ENCODE measurements around the gene EEFSEC. TPM values are rescaled to one million over a fixed set of nuclear protein-coding genes. Genes with fewer than 3 reads are reported as not detected.

Gene EEFSEC
- total RNA-seq, 1 donor: 5.1 TPM

DNA sequence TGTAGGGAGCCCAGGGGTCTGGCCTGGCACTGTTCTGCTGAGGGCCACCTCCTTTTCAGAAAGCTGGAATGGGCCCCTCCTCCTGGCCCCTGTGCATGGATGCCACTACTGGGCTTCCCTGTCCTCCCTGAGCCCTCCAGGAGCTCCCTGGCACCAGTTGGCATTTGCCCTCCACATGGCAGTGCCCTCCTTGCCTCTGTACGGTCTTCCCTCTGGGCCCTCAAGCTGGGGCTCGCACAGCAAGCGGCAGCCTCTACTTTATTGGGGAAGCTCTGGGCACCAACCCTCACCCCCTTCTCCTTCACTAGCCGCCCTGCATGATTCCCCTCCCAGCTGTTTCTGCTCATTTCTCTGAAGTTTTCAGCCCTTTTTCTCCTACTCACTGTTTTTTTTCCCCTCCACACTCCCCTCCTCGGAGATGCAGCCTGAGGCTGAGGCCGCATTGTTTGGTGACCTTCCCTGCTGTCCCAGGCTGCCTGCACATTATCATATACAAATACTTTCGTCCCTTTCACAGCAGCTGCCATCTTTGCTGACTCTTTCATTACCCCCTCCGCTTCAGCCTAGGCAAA lies 127.3 kb downstream of the EEFSEC start:
- no peak overlapping the region for H2AFZ ChIP-seq (ENCODE audit: low read length)
- no peak overlapping the region for H3K4me3 ChIP-seq (ENCODE audit: insufficient read depth, low read length)
- TF ChIP-seq, protein P1, sequence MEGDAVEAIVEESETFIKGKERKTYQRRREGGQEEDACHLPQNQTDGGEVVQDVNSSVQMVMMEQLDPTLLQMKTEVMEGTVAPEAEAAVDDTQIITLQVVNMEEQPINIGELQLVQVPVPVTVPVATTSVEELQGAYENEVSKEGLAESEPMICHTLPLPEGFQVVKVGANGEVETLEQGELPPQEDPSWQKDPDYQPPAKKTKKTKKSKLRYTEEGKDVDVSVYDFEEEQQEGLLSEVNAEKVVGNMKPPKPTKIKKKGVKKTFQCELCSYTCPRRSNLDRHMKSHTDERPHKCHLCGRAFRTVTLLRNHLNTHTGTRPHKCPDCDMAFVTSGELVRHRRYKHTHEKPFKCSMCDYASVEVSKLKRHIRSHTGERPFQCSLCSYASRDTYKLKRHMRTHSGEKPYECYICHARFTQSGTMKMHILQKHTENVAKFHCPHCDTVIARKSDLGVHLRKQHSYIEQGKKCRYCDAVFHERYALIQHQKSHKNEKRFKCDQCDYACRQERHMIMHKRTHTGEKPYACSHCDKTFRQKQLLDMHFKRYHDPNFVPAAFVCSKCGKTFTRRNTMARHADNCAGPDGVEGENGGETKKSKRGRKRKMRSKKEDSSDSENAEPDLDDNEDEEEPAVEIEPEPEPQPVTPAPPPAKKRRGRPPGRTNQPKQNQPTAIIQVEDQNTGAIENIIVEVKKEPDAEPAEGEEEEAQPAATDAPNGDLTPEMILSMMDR (IDR thresholded peaks at IDR 0.05; ENCODE audit: extremely low read depth, low read depth, low read length): no peak
- H3K4me1 ChIP-seq (ENCODE audit: insufficient read depth, low read length): peaks cover 28% of the 10 kb centered on the region
- no peak overlapping the region for H3K4me2 ChIP-seq (ENCODE audit: insufficient read depth, low read length)
- no peaks in the 10 kb centered on the region for H3K36me3 ChIP-seq (ENCODE audit: insufficient read depth, low read length)
- no peaks in the 10 kb centered on the region for H3K79me2 ChIP-seq (ENCODE audit: insufficient read depth, low read length)
- no peaks in the 10 kb centered on the region for H3K27me3 ChIP-seq (ENCODE audit: insufficient read depth, low read length)
- H3K27ac ChIP-seq (ENCODE audit: low read depth, low read length): no peak overlapping the region
- DNase-seq (ENCODE audit: insufficient read length, low spot score, missing footprints): no peak
- no peaks in the 10 kb centered on the region for H4K20me1 ChIP-seq (ENCODE audit: insufficient read depth, low read length)
- no peaks in the 10 kb centered on the region for H3K9me3 ChIP-seq (ENCODE audit: low read depth, low read length)

GRCh38 chr3:128281056-128281455 lies 127.8 kb downstream of the EEFSEC start:
- TF ChIP-seq, protein P1 (IDR thresholded peaks at IDR 0.05; ENCODE audit: extremely low read depth, low read depth, low read length): no peak
- DNase-seq (ENCODE audit: insufficient read length, low spot score, missing footprints): no peak
- Histone ChIP-seq H3K9me3 (ENCODE audit: low read depth, low read length) (no peaks in the 10 kb centered on the region), H2AFZ (ENCODE audit: low read length) (no peak overlapping the region), H3K4me2 (ENCODE audit: insufficient read depth, low read length) (no peak overlapping the region), H3K4me3 (ENCODE audit: insufficient read depth, low read length) (no peak overlapping the region), H3K27ac (ENCODE audit: low read depth, low read length) (no peak overlapping the region), H3K79me2 (ENCODE audit: insufficient read depth, low read length) (no peaks in the 10 kb centered on the region), H4K20me1 (ENCODE audit: insufficient read depth, low read length) (no peaks in the 10 kb centered on the region), H3K36me3 (ENCODE audit: insufficient read depth, low read length) (no peaks in the 10 kb centered on the region), H3K27me3 (ENCODE audit: insufficient read depth, low read length) (no peaks in the 10 kb centered on the region), H3K4me1 (ENCODE audit: insufficient read depth, low read length) (peaks cover 28% of the 10 kb centered on the region)

- DNase-seq (ENCODE audit: insufficient read length, low spot score, missing footprints): no peak
- Histone ChIP-seq H3K4me2 (ENCODE audit: insufficient read depth, low read length) (no peak overlapping the region), H3K36me3 (ENCODE audit: insufficient read depth, low read length) (no peaks in the 10 kb centered on the region), H3K27me3 (ENCODE audit: insufficient read depth, low read length) (no peaks in the 10 kb centered on the region), H3K4me3 (ENCODE audit: insufficient read depth, low read length) (no peak overlapping the region), H2AFZ (ENCODE audit: low read length) (no peak overlapping the region), H3K9me3 (ENCODE audit: low read depth, low read length) (no peaks in the 10 kb centered on the region), H3K79me2 (ENCODE audit: insufficient read depth, low read length) (no peaks in the 10 kb centered on the region), H3K27ac (ENCODE audit: low read depth, low read length) (no peak overlapping the region), H4K20me1 (ENCODE audit: insufficient read depth, low read length) (no peaks in the 10 kb centered on the region), H3K4me1 (ENCODE audit: insufficient read depth, low read length) (peaks cover 28% of the 10 kb centered on the region)
- TF ChIP-seq, protein P1 (IDR thresholded peaks at IDR 0.05; ENCODE audit: extremely low read depth, low read depth, low read length): no peak
Observed at GRCh38 chr3:128281461-128282367, 128.4 kb downstream of the EEFSEC start.
